Endothelial cell of umbilical vein (primary cell): ENCODE results near the gene HMGCL. TPM values are rescaled to one million over a fixed set of nuclear protein-coding genes. Genes with fewer than 3 reads are reported as not detected.

ENCODE experiments used
- BruUV-seq: library from RNA; stranded (reverse); fragments of 400-500 nt; replicated peaks from 2 replicates; lab custom pipeline; 2021; lab: Mats Ljungman, UMichigan
- CTCF ChIA-PET: fragments of 300-600, 350-600 bp; sonication (Branson Sonifier 250); formaldehyde crosslinking; loops from one replicate; lab custom pipeline; 2021; ENCODE audit warnings: antibody characterized with exemption, inconsistent platforms; lab: Charles Lee
- POLR2A ChIA-PET: fragments of 300-600, 350-600 bp; sonication (Branson Sonifier 250); formaldehyde crosslinking; loops from one replicate; lab custom pipeline; 2021; ENCODE audit warnings: antibody characterized with exemption, inconsistent platforms; lab: Charles Lee
- DNase-seq: peaks from one replicate; pipeline ENCODE4 v3.0.0-alpha.2; 2011; ENCODE audit warnings: low read depth, low spot score
- FAIRE-seq: peaks from 2 replicates; lab custom pipeline; 2011; peaks lifted over from hg19 to GRCh38; lab: Jason Lieb, UNC
- H2AFZ ChIP-seq: 2 replicates; pipeline ENCODE4 v1.6.0; 2012; ENCODE audit warnings: low read depth, low read length, control low read depth, inconsistent platforms
- H3K27ac ChIP-seq: 2 replicates; pipeline ENCODE4 v1.5.1; 2011; ENCODE audit warnings: low read depth, mild to moderate bottlenecking, control low read depth, low read length, moderate library complexity; ENCODE audit not compliant: insufficient read depth
- H3K27me3 ChIP-seq, 2 experiments: 2 replicates each; pipeline versions ENCODE4 v1.6.0 to v1.6.1; 2011; ENCODE audit warnings: low read length in 2 of 2, mixed read lengths in 1 of 2; ENCODE audit not compliant: control insufficient read depth in 2 of 2, insufficient read depth in 2 of 2
- H3K36me3 ChIP-seq, 2 experiments: 2 replicates in 1 of 2; 3 replicates in 1 of 2; pipeline ENCODE4 v1.5.1; 2011; ENCODE audit warnings: low read length in 2 of 2, mild to moderate bottlenecking in 1 of 2, moderate library complexity in 1 of 2; ENCODE audit not compliant: control insufficient read depth in 2 of 2, insufficient read depth in 2 of 2; ENCODE audit errors: extremely low read depth in 1 of 2
- H3K4me1 ChIP-seq: 3 replicates; pipeline ENCODE4 v1.5.1; 2011; ENCODE audit warnings: mild to moderate bottlenecking, low read length; ENCODE audit not compliant: control insufficient read depth, insufficient read depth; ENCODE audit errors: extremely low read depth
- H3K4me2 ChIP-seq: 2 replicates; pipeline ENCODE4 v1.6.1; 2011; ENCODE audit warnings: low read length, control low read depth, mixed read lengths; ENCODE audit not compliant: insufficient read depth
- H3K4me3 ChIP-seq, 3 experiments: fragments of 200-600 bp in 1 of 3; sonication (generic), shearing (Covaris generic) in 1 of 3; replicated peaks in 1 of 3; 2 replicates each; pipeline ENCODE4 v1.5.1; 2011 to 2016; ENCODE audit warnings: control low read depth in 3 of 3, low read length in 3 of 3, mild to moderate bottlenecking in 2 of 3, inconsistent platforms in 1 of 3, low read depth in 1 of 3, moderate library complexity in 1 of 3; ENCODE audit not compliant: insufficient read depth in 1 of 3
- H3K79me2 ChIP-seq: 2 replicates; pipeline ENCODE4 v1.6.0; 2012; ENCODE audit warnings: low read length, inconsistent platforms; ENCODE audit not compliant: control insufficient read depth, insufficient read depth
- H3K9ac ChIP-seq: replicated peaks from 2 replicates; pipeline ENCODE3; 2011; ENCODE audit warnings: low read length, control low read depth; ENCODE audit not compliant: insufficient read depth; ENCODE audit errors: extremely low read depth
- H3K9me1 ChIP-seq: replicated peaks from 3 replicates; pipeline ENCODE4 v1.6.0; 2011; ENCODE audit warnings: mild to moderate bottlenecking, low read length; ENCODE audit not compliant: control insufficient read depth, insufficient read depth; ENCODE audit errors: extremely low read depth
- H3K9me3 ChIP-seq: replicated peaks from 2 replicates; pipeline ENCODE4 v1.5.1; 2012; ENCODE audit warnings: low read length, inconsistent platforms; ENCODE audit not compliant: control insufficient read depth, insufficient read depth
- H4K20me1 ChIP-seq: replicated peaks from 2 replicates; pipeline ENCODE3; 2011; ENCODE audit warnings: mild to moderate bottlenecking, low read length; ENCODE audit not compliant: control insufficient read depth, insufficient read depth; ENCODE audit errors: extremely low read depth
- CTCF ChIP-seq, 2 donors: IDR thresholded peaks; 1 replicate in 1 of 2; 2 replicates in 1 of 2; pipeline ENCODE4 v1.5.1; 2011; ENCODE audit warnings: low read length in 2 of 2, mild to moderate bottlenecking in 2 of 2, moderate library complexity in 2 of 2, control low read depth in 1 of 2, inconsistent platforms in 1 of 2, low read depth in 1 of 2; ENCODE audit not compliant: insufficient read depth in 1 of 2; ENCODE audit errors: extremely low read depth in 1 of 2
- EZH2 ChIP-seq: IDR thresholded peaks from 2 replicates; pipeline ENCODE4 v1.6.1; 2012; ENCODE audit warnings: borderline replicate concordance, low read depth, mild to moderate bottlenecking, moderate library complexity, low read length, inconsistent platforms; ENCODE audit not compliant: severe bottlenecking
- FOS ChIP-seq: IDR thresholded peaks from 2 replicates; pipeline ENCODE4 v1.6.1; 2011; ENCODE audit warnings: mild to moderate bottlenecking, low read length, moderate library complexity, borderline replicate concordance; ENCODE audit not compliant: insufficient read depth
- GATA2 ChIP-seq: IDR thresholded peaks from 2 replicates; pipeline ENCODE4 v1.7.0; 2011; ENCODE audit warnings: low read depth, mild to moderate bottlenecking, moderate library complexity, mixed read lengths, low read length; ENCODE audit not compliant: insufficient read length, insufficient read depth
- JUN ChIP-seq: IDR thresholded peaks from 2 replicates; pipeline ENCODE4 v1.6.1; 2011; ENCODE audit warnings: borderline replicate concordance, low read depth; ENCODE audit not compliant: insufficient read length, insufficient read depth
- MAX ChIP-seq: IDR thresholded peaks from 2 replicates; pipeline ENCODE4 v1.6.1; 2011; ENCODE audit not compliant: insufficient read depth, insufficient read length
- MYC ChIP-seq: IDR thresholded peaks from one replicate; pipeline ENCODE4 v1.6.1; 2011; ENCODE audit warnings: mild to moderate bottlenecking, low read depth, low read length
- POLR2A ChIP-seq: IDR thresholded peaks from 2 replicates; pipeline ENCODE4 v1.6.1; 2012; ENCODE audit warnings: low read depth, mild to moderate bottlenecking, control low read depth, low read length
- POLR2AphosphoS5 ChIP-seq: IDR thresholded peaks from 2 replicates; pipeline ENCODE4 v1.6.1; 2012; ENCODE audit warnings: low read depth, mild to moderate bottlenecking, control low read depth, low read length, moderate library complexity; ENCODE audit not compliant: insufficient read depth
- dilution Hi-C: fragments of 300-500 bp; cut with MboI; formaldehyde crosslinking; loops from one replicate; pipeline ENCODE4 v1.15.0; 2019; ENCODE audit warnings: low sequenced_read_pairs; ENCODE audit not compliant: extremely low pct_ligation_motif_present
- intact Hi-C: fragments of 100-400 bp; cut with micrococcal nuclease; formaldehyde crosslinking; loops from one replicate; pipeline ENCODE4 v1.10.0; 2022
- polyA plus RNA-seq, 4 experiments: library from polyadenylated mRNA; depleted of rRNA in 3 of 4; stranded (reverse) in 3 of 4; unstranded in 1 of 4; fragments of >200 nt; gene quantifications; 2 replicates each; pipeline versions ENCODE4 v1.2.1 to v1.2.3, GENCODE V29; 2011 to 2012; ENCODE audit warnings: missing spikeins in 1 of 4
- total RNA-seq: library from RNA; stranded (reverse); gene quantifications from 2 replicates; pipeline ENCODE4 v1.2.3, GENCODE V29; 2021

Gene HMGCL
- total and polyA plus RNA-seq, 2 donors (not counting 3 experiments of a cell fraction or from before 2014, with no cell fraction given): 24.2 to 30.0 TPM

GRCh38 chr1:23801876-23802275 is 23.4 kb downstream of the HMGCL start:
- DNase-seq (no peak), FAIRE-seq (no peak)
- H3K4me3 ChIP-seq: no peak overlapping the region
- TF ChIP-seq EZH2 (no peak), POLR2A (no peak), MYC (no peak), GATA2 (no peak), MAX (no peak), POLR2AphosphoS5 (no peak), FOS (no peak), JUN (no peak), CTCF (IDR thresholded peaks at IDR 0.05; ENCODE audit: extremely low read depth in 1 of 2, insufficient read depth in 1 of 2, low read depth in 1 of 2, low read length in 2 of 2) (no peak)
- ChIA-PET CTCF (interaction anchor here (1.0 to 2.1 kb wide), 7 partner anchors 9 to 115 kb away, joined by 3 to 8 read pairs (median 5); partner anchors contain the start of genes HMGCL and PITHD1), POLR2A (interaction anchor here (1.6 kb wide), 1 partner anchor 24 kb away, joined by 3 read pairs; the partner anchor contains the start of gene PITHD1)
- dilution Hi-C loops (no loop called here), intact Hi-C loops (loop anchor here (2.0 to 5.0 kb wide), 2 partner anchors 157 to 245 kb away; partner anchors contain the start of genes ID3 and PNRC2)
- H3K27ac ChIP-seq: no peak overlapping the region
- no peaks in the 10 kb centered on the region for H3K79me2 ChIP-seq
- H3K36me3 ChIP-seq: peaks cover 0 to 14% of the 10 kb centered on the region in 2 experiments
- H3K4me1 ChIP-seq: peaks cover 15% of the 10 kb centered on the region
- H3K27me3 ChIP-seq: no peaks in the 10 kb centered on the region
- no peak overlapping the region for H2AFZ ChIP-seq
- no peak overlapping the region for H3K4me2 ChIP-seq
- H4K20me1 ChIP-seq: no peaks in the 10 kb centered on the region
- H3K9ac ChIP-seq: no peak overlapping the region
- BruUV-seq: no TSS peak
- no peaks in the 10 kb centered on the region for H3K9me1 ChIP-seq
- H3K9me3 ChIP-seq: no peaks in the 10 kb centered on the region
